ENCODE data around the gene KIF26A. TPM values are rescaled to one million over a fixed set of nuclear protein-coding genes. Genes with fewer than 3 reads are reported as not detected.

The KIF26A gene
- total and polyA plus RNA-seq, 2 of the 13 experiments (the other 11 are each of a cell fraction or from before 2014, with no cell fraction given) = not detected

- no peak for DNase-seq (ENCODE audit: low spot score)
These were observed 24.6 kb upstream of the KIF26A start for GRCh38 chr14:104113631-104114420.

More at GRCh38 chr14:104113631-104114420, 24.6 kb upstream of the KIF26A start:
- no peaks in the 10 kb centered on the region for H4K20me1 ChIP-seq (ENCODE audit: insufficient read depth, low read length)
- no TSS peak for BruUV-seq (replicated peaks)
- H3K36me3 ChIP-seq (replicated peaks in 1 of 2; ENCODE audit: control insufficient read depth in 1 of 2, insufficient read depth in 2 of 2, low read length in 2 of 2) = no peaks in the 10 kb centered on the region
- no peaks in the 10 kb centered on the region for H3K79me2 ChIP-seq (ENCODE audit: insufficient read depth, low read length)
- no peak overlapping the region for H3K27ac ChIP-seq (ENCODE audit: extremely low read length, insufficient read depth, low read length)
- no peak overlapping the region for H2AFZ ChIP-seq (ENCODE audit: low read length)
- H3K27me3 ChIP-seq (ENCODE audit: control insufficient read depth in 1 of 2, insufficient read depth in 2 of 2, low read length in 2 of 2) = peaks cover 4 to 23% of the 10 kb centered on the region in 2 experiments
- no peaks in the 10 kb centered on the region for H3K9me3 ChIP-seq (ENCODE audit: low read length)
- 3% methylated on average over 8 of the region's 23 CpGs for WGBS (ENCODE audit: low lambda C conversion rate)
- no peaks in the 10 kb centered on the region for H3K4me1 ChIP-seq (ENCODE audit: insufficient read depth, low read length)
- no peak for TF ChIP-seq ZBTB4 (CRISPR knock-in tag; IDR thresholded peaks at IDR 0.05; ENCODE audit: borderline replicate concordance)
- no peak for TF ChIP-seq CEBPG (CRISPR knock-in tag; IDR thresholded peaks at IDR 0.05)
- no peak for TF ChIP-seq SAFB2 (CRISPR knock-in tag; IDR thresholded peaks at IDR 0.05; ENCODE audit: borderline replicate concordance, low read depth)
- H3K9ac ChIP-seq (ENCODE audit: insufficient read depth, low read depth, low read length) = no peak overlapping the region
- POLR2A ChIA-PET = no interaction called here
- FAIRE-seq = no peak
- intact Hi-C loops (cut with micrococcal nuclease; ENCODE audit: unreplicated experiment) (no loop called here), in situ Hi-C loops (cut with HindIII; ENCODE audit: extremely low pct_ligation_motif_present, low pct_unique_long_range_greater_than_20kb) (no loop called here)
- no peak overlapping the region for H3K4me3 ChIP-seq (replicated peaks in 1 of 3; ENCODE audit: insufficient read depth in 1 of 3, low read depth in 2 of 3, low read length in 3 of 3)
- no peak overlapping the region for H3K4me2 ChIP-seq (ENCODE audit: low read depth, low read length)
- ATAC-seq = no peak
- CTCF ChIA-PET (ENCODE audit: low intra/inter-chr PET ratio, low total read pairs) = no interaction called here

All from HepG2 (cell line).